Panc1 (cell line): ENCODE results near the gene SMURF1. TPM values are rescaled to one million over a fixed set of nuclear protein-coding genes. Genes with fewer than 3 reads are reported as not detected.
"Not testable (repeated sequence)": the region's sequence is repeated elsewhere in the genome, so short reads cannot be mapped to it uniquely, and the experiment has no call there.

Experiments used
- ATAC-seq: fragments of 200-7000 bp; cut with Tn5 transposase; 2 replicates; pipeline ENCODE4 v1.9.1; 2020; ENCODE audit warnings: mild to moderate bottlenecking, moderate library complexity
- BruUV-seq: library from RNA; stranded (reverse); fragments of 400-500 nt; replicated peaks from 2 replicates; lab custom pipeline; 2021; lab: Mats Ljungman, UMichigan
- CTCF ChIA-PET: fragments of 300-600 bp; sonication (Branson Sonifier 250); formaldehyde crosslinking; loops from one replicate; lab custom pipeline; 2022; ENCODE audit warnings: antibody characterized with exemption; lab: Charles Lee
- POLR2A ChIA-PET: fragments of 300-600 bp; sonication (Branson Sonifier 250); formaldehyde crosslinking; loops from one replicate; lab custom pipeline; 2022; ENCODE audit warnings: antibody characterized with exemption; lab: Charles Lee
- DNase-seq: peaks from one replicate; pipeline ENCODE4 v3.0.0-alpha.2; 2010; ENCODE audit warnings: low read depth, low spot score
- H3K27ac ChIP-seq: 2 replicates; pipeline ENCODE4 v1.5.1; 2011; ENCODE audit warnings: mild to moderate bottlenecking, low read length, inconsistent platforms
- H3K27me3 ChIP-seq: fragments of 200-500 bp; sonication (Bioruptor generic); 2 replicates; pipeline ENCODE4 v1.6.0; 2014; ENCODE audit warnings: low read length, inconsistent platforms; ENCODE audit not compliant: control insufficient read depth, insufficient read depth
- H3K36me3 ChIP-seq: fragments of 200-500 bp; sonication (Bioruptor generic); 2 replicates; pipeline ENCODE4 v1.5.1; 2014; ENCODE audit warnings: inconsistent platforms, mild to moderate bottlenecking, low read length, moderate library complexity; ENCODE audit not compliant: control insufficient read depth, insufficient read depth
- H3K4me1 ChIP-seq: 2 replicates; pipeline ENCODE4 v1.5.1; 2011; ENCODE audit warnings: inconsistent platforms, mild to moderate bottlenecking, low read length, moderate library complexity; ENCODE audit not compliant: control insufficient read depth, insufficient read depth
- H3K4me3 ChIP-seq, 2 experiments: 2 replicates each; pipeline ENCODE4 v1.5.1; 2011 to 2012; ENCODE audit warnings: low read depth in 2 of 2, low read length in 2 of 2, mild to moderate bottlenecking in 2 of 2, inconsistent platforms in 1 of 2, moderate library complexity in 1 of 2
- H3K9me3 ChIP-seq: fragments of 200-500 bp; sonication (Bioruptor generic); 2 replicates; pipeline ENCODE4 v1.5.1; 2014; ENCODE audit warnings: low read depth, mild to moderate bottlenecking, inconsistent platforms, low read length, moderate library complexity; ENCODE audit not compliant: control insufficient read depth, insufficient read depth
- CTCF ChIP-seq: fragments of 450-650 bp; IDR thresholded peaks from 2 replicates; pipeline ENCODE4 v1.5.1; 2017; ENCODE audit warnings: mild to moderate bottlenecking
- POLR2AphosphoS5 ChIP-seq: IDR thresholded peaks from 2 replicates; pipeline ENCODE4 v1.6.1; 2012; ENCODE audit warnings: mild to moderate bottlenecking, low read depth, low read length, moderate library complexity
- REST ChIP-seq, 2 experiments: IDR thresholded peaks; 2 replicates each; pipeline ENCODE4 v1.6.1; 2011 to 2012; ENCODE audit warnings: low read depth in 2 of 2, control low read depth in 1 of 2, low read length in 1 of 2, mild to moderate bottlenecking in 1 of 2, moderate library complexity in 1 of 2; ENCODE audit not compliant: insufficient read depth in 1 of 2
- SIN3A ChIP-seq: IDR thresholded peaks from 2 replicates; pipeline ENCODE4 v1.6.1; 2012; ENCODE audit warnings: low read depth, mild to moderate bottlenecking, low read length, moderate library complexity, borderline replicate concordance; ENCODE audit not compliant: insufficient read depth
- TCF7L2 ChIP-seq: IDR thresholded peaks from 2 replicates; pipeline ENCODE4 v1.6.1; 2011; ENCODE audit warnings: mild to moderate bottlenecking, low read depth, low read length, inconsistent platforms
- in situ Hi-C: cut with HindIII; loops from 2 replicates; pipeline ENCODE4 v1.10.0; 2016; ENCODE audit warnings: low sequenced_read_pairs, low pct_unique_long_range_greater_than_20kb
- intact Hi-C: fragments of 100-400 bp; cut with micrococcal nuclease; formaldehyde crosslinking; loops from one replicate; pipeline ENCODE4 v1.10.0; 2022; ENCODE audit not compliant: unreplicated experiment
- total RNA-seq: library from RNA; stranded (reverse); gene quantifications from one replicate; pipeline ENCODE4 v1.2.1, GENCODE V29; 2021; ENCODE audit not compliant: unreplicated experiment

The SMURF1 gene
- total RNA-seq, 1 experiment from 2014 or later: 47.0 TPM

GRCh38 chr7:99047526-99048077 lies 96.3 kb downstream of the SMURF1 start:
- Histone ChIP-seq H3K4me1 (peaks cover 9% of the 10 kb centered on the region), H3K9me3 (no peaks in the 10 kb centered on the region), H3K36me3 (peaks cover 21% of the 10 kb centered on the region), H3K4me3 (no peak overlapping the region), H3K27me3 (no peaks in the 10 kb centered on the region), H3K27ac (no peak overlapping the region)
- DNase-seq: no peak
- in situ Hi-C loops: no loop called here
- ChIA-PET CTCF (no interaction called here), POLR2A (no interaction called here)
- no peak for ATAC-seq
- TF ChIP-seq CTCF: no peak
- no peak for TF ChIP-seq POLR2AphosphoS5
- TF ChIP-seq TCF7L2: no peak
- TF ChIP-seq SIN3A: no peak
- no peak for TF ChIP-seq REST (IDR thresholded peaks at IDR 0.05; ENCODE audit: insufficient read depth in 1 of 2, low read depth in 2 of 2, low read length in 1 of 2)
- BruUV-seq: no TSS peak
- intact Hi-C loops: loop anchor here (10.0 kb wide), 1 partner anchor 77 kb away; no protein-coding TSS in a partner anchor

GRCh38 chr7:99046722-99047121 lies 97.2 kb downstream of the SMURF1 start:
- DNase-seq (no peak), ATAC-seq (no peak)
- ChIA-PET CTCF (no interaction called here), POLR2A (no interaction called here)
- in situ Hi-C loops (no loop called here), intact Hi-C loops (loop anchor here (10.0 kb wide), 1 partner anchor 78 kb away; no protein-coding TSS in a partner anchor)
- Histone ChIP-seq H3K9me3 (no peaks in the 10 kb centered on the region), H3K27ac (no peak overlapping the region), H3K27me3 (no peaks in the 10 kb centered on the region), H3K36me3 (peaks cover 24% of the 10 kb centered on the region), H3K4me3 (no peak overlapping the region), H3K4me1 (peaks cover 13% of the 10 kb centered on the region)
- TF ChIP-seq POLR2AphosphoS5 (no peak), CTCF (no peak), SIN3A (no peak), TCF7L2 (no peak), REST (IDR thresholded peaks at IDR 0.05; ENCODE audit: insufficient read depth in 1 of 2, low read depth in 2 of 2, low read length in 1 of 2) (no peak)
- no TSS peak for BruUV-seq

GRCh38 chr7:99046262-99046661 lies 97.6 kb downstream of the SMURF1 start:
- H3K27ac ChIP-seq, in situ Hi-C loops, DNase-seq, BruUV-seq, POLR2A ChIA-PET, H3K27me3 ChIP-seq, H3K4me3 ChIP-seq, CTCF ChIA-PET, ATAC-seq, H3K9me3 ChIP-seq: not testable (repeated sequence)
- H3K36me3 ChIP-seq: peaks cover 20% of the 10 kb centered on the region
- intact Hi-C loops: loop anchor here (10.0 kb wide), 1 partner anchor 79 kb away; no protein-coding TSS in a partner anchor
- H3K4me1 ChIP-seq: peaks cover 16% of the 10 kb centered on the region
